HL-60 (cell line): ENCODE data around the gene CHCHD6.

Experiments
- DNase-seq, 2 experiments: peaks; one replicate each; pipeline ENCODE4 v3.0.0-alpha.2; 2010 to 2020; ENCODE audit warnings: low read depth in 1 of 2, low spot score in 1 of 2
- H3K27ac ChIP-seq: fragments of 250-450 bp; sonication (Bioruptor Pico); replicated peaks from 2 replicates; pipeline ENCODE4 v1.5.1; 2020; ENCODE audit warnings: mild to moderate bottlenecking, moderate library complexity
- H3K27me3 ChIP-seq: fragments of 250-450 bp; sonication (Bioruptor Pico); 2 replicates; pipeline ENCODE4 v1.5.1; 2021; ENCODE audit warnings: mild to moderate bottlenecking, moderate library complexity; ENCODE audit not compliant: insufficient read depth, poor library complexity, severe bottlenecking
- H3K4me3 ChIP-seq: replicated peaks from 2 replicates; pipeline ENCODE4 v1.5.1; 2011; ENCODE audit warnings: mild to moderate bottlenecking, control low read depth, low read length; ENCODE audit not compliant: insufficient read depth
- GABPA ChIP-seq: IDR thresholded peaks from 2 replicates; pipeline ENCODE4 v1.6.1; 2012; ENCODE audit warnings: low read depth
- POLR2AphosphoS5 ChIP-seq: IDR thresholded peaks from 2 replicates; pipeline ENCODE4 v1.6.1; 2012; ENCODE audit warnings: low read depth
- REST ChIP-seq: IDR thresholded peaks from 2 replicates; pipeline ENCODE4 v1.6.1; 2012; ENCODE audit warnings: low read depth; ENCODE audit not compliant: insufficient replicate concordance
- SPI1 ChIP-seq: IDR thresholded peaks from 2 replicates; pipeline ENCODE4 v1.6.1; 2012; ENCODE audit warnings: low read depth, mild to moderate bottlenecking, borderline replicate concordance
- TF ChIP-seq, protein P1 (sequence below): IDR thresholded peaks from one replicate; pipeline ENCODE4 v1.5.1; 2011; ENCODE audit warnings: low read length, control low read depth, inconsistent platforms; ENCODE audit not compliant: insufficient read depth

CHCHD6 gene

DNA sequence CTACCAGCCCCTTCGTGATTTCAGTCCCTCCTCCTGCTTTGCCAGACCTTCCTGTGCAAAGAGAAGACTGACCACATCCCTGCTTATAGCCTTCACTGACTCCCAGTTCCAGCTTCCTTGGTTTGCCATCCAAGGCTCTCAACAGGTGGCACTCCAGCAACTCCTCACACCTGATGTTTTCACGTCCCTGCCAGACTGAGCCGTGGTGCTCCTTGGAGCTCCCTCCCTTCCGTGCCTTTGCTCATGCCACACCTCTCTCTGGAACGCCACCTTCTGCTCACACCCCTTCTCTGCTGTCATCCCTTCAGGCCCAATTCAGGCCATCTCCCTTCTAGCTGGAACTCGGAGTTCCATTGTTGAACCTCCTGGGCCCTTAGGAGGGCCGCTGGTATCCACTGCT, 12.0 kb downstream of the CHCHD6 start:
- no peaks in the 10 kb centered on the region for H3K27me3 ChIP-seq
- TF ChIP-seq, protein P1, sequence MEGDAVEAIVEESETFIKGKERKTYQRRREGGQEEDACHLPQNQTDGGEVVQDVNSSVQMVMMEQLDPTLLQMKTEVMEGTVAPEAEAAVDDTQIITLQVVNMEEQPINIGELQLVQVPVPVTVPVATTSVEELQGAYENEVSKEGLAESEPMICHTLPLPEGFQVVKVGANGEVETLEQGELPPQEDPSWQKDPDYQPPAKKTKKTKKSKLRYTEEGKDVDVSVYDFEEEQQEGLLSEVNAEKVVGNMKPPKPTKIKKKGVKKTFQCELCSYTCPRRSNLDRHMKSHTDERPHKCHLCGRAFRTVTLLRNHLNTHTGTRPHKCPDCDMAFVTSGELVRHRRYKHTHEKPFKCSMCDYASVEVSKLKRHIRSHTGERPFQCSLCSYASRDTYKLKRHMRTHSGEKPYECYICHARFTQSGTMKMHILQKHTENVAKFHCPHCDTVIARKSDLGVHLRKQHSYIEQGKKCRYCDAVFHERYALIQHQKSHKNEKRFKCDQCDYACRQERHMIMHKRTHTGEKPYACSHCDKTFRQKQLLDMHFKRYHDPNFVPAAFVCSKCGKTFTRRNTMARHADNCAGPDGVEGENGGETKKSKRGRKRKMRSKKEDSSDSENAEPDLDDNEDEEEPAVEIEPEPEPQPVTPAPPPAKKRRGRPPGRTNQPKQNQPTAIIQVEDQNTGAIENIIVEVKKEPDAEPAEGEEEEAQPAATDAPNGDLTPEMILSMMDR, result no peak
- TF ChIP-seq REST (no peak), GABPA (no peak), SPI1 (no peak), POLR2AphosphoS5 (no peak)
- H3K4me3 ChIP-seq, result no peak overlapping the region
- no peak for DNase-seq
- no peak overlapping the region for H3K27ac ChIP-seq

- DNase-seq, result no peak
- no peak overlapping the region for H3K27ac ChIP-seq
- H3K27me3 ChIP-seq, result no peaks in the 10 kb centered on the region
- H3K4me3 ChIP-seq, result no peak overlapping the region
- TF ChIP-seq, protein P1, result no peak
- TF ChIP-seq GABPA (no peak), REST (no peak), SPI1 (no peak), POLR2AphosphoS5 (no peak)
These were observed 14.8 kb downstream of the CHCHD6 start for GRCh38 chr3:126718561-126719445.

DNA sequence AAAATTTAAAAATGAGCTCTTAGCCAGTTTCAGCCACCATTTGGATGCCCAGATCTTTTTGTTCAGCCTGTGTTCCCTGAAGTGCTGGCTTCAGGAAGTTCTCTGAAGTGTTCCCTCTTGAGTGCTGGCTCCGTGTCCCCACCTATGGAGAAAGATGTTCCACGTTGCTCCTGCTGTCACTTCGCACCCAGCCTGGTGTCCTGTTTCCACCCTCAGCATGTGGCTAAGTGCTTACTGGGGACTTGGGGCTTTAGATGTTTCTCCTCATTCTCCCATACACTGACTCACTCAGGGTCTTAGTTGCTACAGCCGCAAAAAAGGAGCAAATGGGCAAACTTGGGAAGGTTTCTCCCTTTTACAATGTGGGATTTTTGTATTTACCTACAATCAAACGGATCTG, 16.6 kb downstream of the CHCHD6 start:
- DNase-seq, result no peak

More for the DNA sequence above, 16.6 kb downstream of the CHCHD6 start:
- Histone ChIP-seq H3K4me3 (no peak overlapping the region), H3K27ac (no peak overlapping the region), H3K27me3 (no peaks in the 10 kb centered on the region)
- no peak for TF ChIP-seq REST
- no peak for TF ChIP-seq POLR2AphosphoS5
- TF ChIP-seq SPI1, result no peak
- TF ChIP-seq, protein P1, result no peak
- TF ChIP-seq GABPA, result no peak
